GM18511 (cell line): ENCODE results near the gene RASAL1.
"Not testable (repeated sequence)": the region's sequence is repeated elsewhere in the genome, so short reads cannot be mapped to it uniquely, and the experiment has no call there.

Source experiments
- ATAC-seq: cut with Tn5 transposase; IDR thresholded peaks from one replicate; pipeline ENCODE4 v1.9.1; 2021; ENCODE audit warnings: mild to moderate bottlenecking, moderate library complexity; ENCODE audit not compliant: unreplicated experiment

RASAL1 gene

GRCh38 chr12:113142173-113142885 lies 6.8 kb upstream of the RASAL1 start:
- no peak for ATAC-seq

GRCh38 chr12:113141716-113142115 lies 6.2 kb upstream of the RASAL1 start:
- not testable (repeated sequence) for ATAC-seq

- ATAC-seq: no peak
Measured at GRCh38 chr12:113140706-113141105, 5.1 kb upstream of the RASAL1 start.

- ATAC-seq: no peak
Measured at GRCh38 chr12:113138826-113139225, 3.3 kb upstream of the RASAL1 start.

GRCh38 chr12:113137861-113138783 lies 2.6 kb upstream of the RASAL1 start:
- ATAC-seq: no peak

GRCh38 chr12:113136990-113137511 lies 1.5 kb upstream of the RASAL1 start:
- ATAC-seq: no peak

- ATAC-seq: no peak
Measured at GRCh38 chr12:113136128-113136989, 798 bp upstream of the RASAL1 start.

- no peak for ATAC-seq
Measured at GRCh38 chr12:113134521-113134951, 1.0 kb downstream of the RASAL1 start.

- no peak for ATAC-seq
Measured at GRCh38 chr12:113134071-113134470, 1.5 kb downstream of the RASAL1 start.

GRCh38 chr12:113133666-113134065 lies 1.9 kb downstream of the RASAL1 start:
- no peak for ATAC-seq

- ATAC-seq: no peak
Measured at GRCh38 chr12:113133036-113133435, 2.5 kb downstream of the RASAL1 start.

GRCh38 chr12:113131556-113131955 lies 4.0 kb downstream of the RASAL1 start:
- no peak for ATAC-seq

- no peak for ATAC-seq
Measured at GRCh38 chr12:113130457-113131135, 5.0 kb downstream of the RASAL1 start.

GRCh38 chr12:113129664-113130456 lies 5.7 kb downstream of the RASAL1 start:
- no peak for ATAC-seq

- no peak for ATAC-seq
Measured at GRCh38 chr12:113128802-113129663, 6.5 kb downstream of the RASAL1 start.

GRCh38 chr12:113127791-113128199 lies 7.8 kb downstream of the RASAL1 start:
- no peak for ATAC-seq

GRCh38 chr12:113120670-113121370 lies 14.7 kb downstream of the RASAL1 start:
- no peak for ATAC-seq
